Common myeloid progenitor, CD34-positive (primary cell): ENCODE measurements around the gene APBB2.

Experiments used
- CTCF ChIA-PET: fragments of 350-600 bp; sonication (Branson Sonifier 250); formaldehyde crosslinking; loops from one replicate; lab custom pipeline; 2021; ENCODE audit warnings: antibody characterized with exemption; lab: Charles Lee
- POLR2A ChIA-PET: fragments of 350-600 bp; sonication (Branson Sonifier 250); formaldehyde crosslinking; loops from one replicate; lab custom pipeline; 2021; ENCODE audit warnings: antibody characterized with exemption; lab: Charles Lee
- DNase-seq, 3 donors: peaks; one replicate each; pipeline versions ENCODE4 v3.0.0 to v3.0.0-alpha.2; 2013
- H3K27ac ChIP-seq, 2 experiments: 1 replicate in 1 of 2; 2 replicates in 1 of 2; pipeline ENCODE4 v1.7.0; 2013; ENCODE audit warnings: inconsistent platforms in 2 of 2, low read length in 2 of 2, mild to moderate bottlenecking in 2 of 2, low read depth in 1 of 2, moderate library complexity in 1 of 2; ENCODE audit not compliant: severe bottlenecking in 2 of 2, insufficient read depth in 1 of 2, poor library complexity in 1 of 2
- H3K27me3 ChIP-seq, 5 experiments: replicated peaks in 2 of 5; 1 replicate in 3 of 5; 2 replicates in 2 of 5; pipeline versions ENCODE4 v1.6.1 to v1.7.0; 2013; ENCODE audit warnings: low read length in 4 of 5, mild to moderate bottlenecking in 2 of 5, moderate library complexity in 2 of 5, inconsistent platforms in 1 of 5; ENCODE audit not compliant: insufficient read depth in 5 of 5, control insufficient read depth in 4 of 5
- H3K36me3 ChIP-seq, 4 experiments: 1 replicate in 2 of 4; 2 replicates in 2 of 4; pipeline versions ENCODE4 v1.6.1 to v1.7.0; 2013; ENCODE audit warnings: low read length in 3 of 4, control low read depth in 1 of 4, mild to moderate bottlenecking in 1 of 4; ENCODE audit not compliant: control insufficient read depth in 4 of 4, insufficient read depth in 4 of 4
- H3K4me1 ChIP-seq, 4 experiments: 1 replicate in 3 of 4; 2 replicates in 1 of 4; pipeline versions ENCODE4 v1.6.1 to v1.7.1; 2013; ENCODE audit warnings: low read length in 3 of 4, mild to moderate bottlenecking in 3 of 4, control low read depth in 1 of 4, inconsistent platforms in 1 of 4, moderate library complexity in 1 of 4; ENCODE audit not compliant: control insufficient read depth in 4 of 4, insufficient read depth in 4 of 4; ENCODE audit errors: control extremely low read depth in 1 of 4
- H3K4me3 ChIP-seq, 7 experiments: 1 replicate in 4 of 7; 2 replicates in 3 of 7; pipeline versions ENCODE4 v1.5.1 to v1.7.0; 2013; ENCODE audit warnings: mild to moderate bottlenecking in 7 of 7, low read length in 6 of 7, moderate library complexity in 6 of 7, inconsistent platforms in 2 of 7, low read depth in 2 of 7, control low read depth in 1 of 7; ENCODE audit not compliant: insufficient read depth in 4 of 7, control insufficient read depth in 1 of 7; ENCODE audit errors: extremely low read depth in 1 of 7
- H3K9me3 ChIP-seq, 5 experiments: 1 replicate in 4 of 5; 2 replicates in 1 of 5; pipeline versions ENCODE4 v1.6.1 to v1.7.1; 2013; ENCODE audit warnings: low read length in 4 of 5, mild to moderate bottlenecking in 2 of 5, inconsistent platforms in 1 of 5, low read depth in 1 of 5, moderate library complexity in 1 of 5; ENCODE audit not compliant: control insufficient read depth in 4 of 5, insufficient read depth in 2 of 5; ENCODE audit errors: control extremely low read depth in 1 of 5
- WGBS: methylation state at CpG from one replicate; pipeline ENCODE4 v1.1.5; 2013; ENCODE audit not compliant: insufficient coverage; 5-methylcytosine and 5-hydroxymethylcytosine counted together

The APBB2 gene

GRCh38 chr4:41197495-41197894 lies 16.8 kb downstream of the APBB2 start:
- whole genome bisulfite sequencing, result 100% methylated on average over 2 of the region's 3 CpGs
- no peak overlapping the region for H3K27ac ChIP-seq
- no peaks in the 10 kb centered on the region for H3K4me1 ChIP-seq
- POLR2A ChIA-PET, result no interaction called here
- H3K4me3 ChIP-seq, result no peak overlapping the region
- CTCF ChIA-PET, result interaction anchor here (1.0 kb wide), 1 partner anchor 17 kb away, joined by 3 read pairs; the partner anchor contains the start of gene APBB2
- H3K36me3 ChIP-seq, result no peaks in the 10 kb centered on the region
- DNase-seq, result no peak
- no peaks in the 10 kb centered on the region for H3K27me3 ChIP-seq
- no peaks in the 10 kb centered on the region for H3K9me3 ChIP-seq

- DNase-seq, result no peak
- Histone ChIP-seq H3K4me3 (no peak overlapping the region), H3K27me3 (no peaks in the 10 kb centered on the region), H3K27ac (no peak overlapping the region), H3K4me1 (no peaks in the 10 kb centered on the region), H3K9me3 (no peaks in the 10 kb centered on the region), H3K36me3 (no peaks in the 10 kb centered on the region)
- 97% methylated on average over 3 of the region's 6 CpGs for WGBS
- POLR2A ChIA-PET, result no interaction called here
- CTCF ChIA-PET, result no interaction called here
These were observed 17.6 kb downstream of the APBB2 start for GRCh38 chr4:41196633-41197332.

GRCh38 chr4:41192136-41192535 lies 22.2 kb downstream of the APBB2 start:
- no peaks in the 10 kb centered on the region for H3K4me1 ChIP-seq
- H3K36me3 ChIP-seq, result no peaks in the 10 kb centered on the region
- no peaks in the 10 kb centered on the region for H3K27me3 ChIP-seq
- H3K9me3 ChIP-seq, result no peaks in the 10 kb centered on the region
- ChIA-PET POLR2A (no interaction called here), CTCF (no interaction called here)
- no peak overlapping the region for H3K4me3 ChIP-seq
- no CpG with 5 or more reads among the region's 3 CpGs for WGBS
- H3K27ac ChIP-seq, result no peak overlapping the region
- no peak for DNase-seq

GRCh38 chr4:41189666-41190065 lies 24.7 kb downstream of the APBB2 start:
- ChIA-PET CTCF (interaction anchor here (2.2 kb wide), 1 partner anchor 14 kb away, joined by 5 read pairs; no protein-coding TSS in a partner anchor), POLR2A (no interaction called here)
- Histone ChIP-seq H3K4me3 (no peak overlapping the region), H3K9me3 (peaks cover 0 to 2% (median 0%) of the 10 kb centered on the region in 5 experiments), H3K4me1 (no peaks in the 10 kb centered on the region), H3K27me3 (no peaks in the 10 kb centered on the region), H3K36me3 (no peaks in the 10 kb centered on the region), H3K27ac (no peak overlapping the region)
- no peak for DNase-seq
- 83% methylated on average over 2 of the region's 2 CpGs for WGBS

GRCh38 chr4:41189076-41189475 lies 25.3 kb downstream of the APBB2 start:
- H3K4me1 ChIP-seq, result no peaks in the 10 kb centered on the region
- peaks cover 0 to 7% (median 0%) of the 10 kb centered on the region in 5 experiments for H3K9me3 ChIP-seq

GRCh38 chr4:41185614-41186592 lies 28.4 kb downstream of the APBB2 start:
- Histone ChIP-seq H3K4me1 (no peaks in the 10 kb centered on the region), H3K4me3 (no peak overlapping the region), H3K27me3 (no peaks in the 10 kb centered on the region), H3K9me3 (peaks cover 0 to 12% (median 3%) of the 10 kb centered on the region in 5 experiments), H3K36me3 (no peaks in the 10 kb centered on the region), H3K27ac (no peak overlapping the region)
- POLR2A ChIA-PET, result no interaction called here
- WGBS, result 90% methylated on average over 2 of the region's 5 CpGs
- DNase-seq, result peak in 2 of 3 donors; percentile 4 to 29
- CTCF ChIA-PET, result interaction anchor here (1.2 kb wide), 1 partner anchor 13 kb away, joined by 3 read pairs; no protein-coding TSS in a partner anchor

More at GRCh38 chr4:41189076-41189475, 25.3 kb downstream of the APBB2 start:
- ChIA-PET POLR2A (no interaction called here), CTCF (interaction anchor here (2.2 kb wide), 1 partner anchor 15 kb away, joined by 5 read pairs; no protein-coding TSS in a partner anchor)
- no peak for DNase-seq
- Histone ChIP-seq H3K36me3 (no peaks in the 10 kb centered on the region), H3K27ac (no peak overlapping the region), H3K4me3 (no peak overlapping the region), H3K27me3 (no peaks in the 10 kb centered on the region)
- 90% methylated on average over 2 of the region's 2 CpGs for WGBS
